ENCODE results near the gene FIZ1. TPM values are rescaled to one million over a fixed set of nuclear protein-coding genes. Genes with fewer than 3 reads are reported as not detected.

The FIZ1 gene
- total RNA-seq, 4 donors from 2014 or later: 4.8 to 11.7 (median 7.9) TPM

DNA sequence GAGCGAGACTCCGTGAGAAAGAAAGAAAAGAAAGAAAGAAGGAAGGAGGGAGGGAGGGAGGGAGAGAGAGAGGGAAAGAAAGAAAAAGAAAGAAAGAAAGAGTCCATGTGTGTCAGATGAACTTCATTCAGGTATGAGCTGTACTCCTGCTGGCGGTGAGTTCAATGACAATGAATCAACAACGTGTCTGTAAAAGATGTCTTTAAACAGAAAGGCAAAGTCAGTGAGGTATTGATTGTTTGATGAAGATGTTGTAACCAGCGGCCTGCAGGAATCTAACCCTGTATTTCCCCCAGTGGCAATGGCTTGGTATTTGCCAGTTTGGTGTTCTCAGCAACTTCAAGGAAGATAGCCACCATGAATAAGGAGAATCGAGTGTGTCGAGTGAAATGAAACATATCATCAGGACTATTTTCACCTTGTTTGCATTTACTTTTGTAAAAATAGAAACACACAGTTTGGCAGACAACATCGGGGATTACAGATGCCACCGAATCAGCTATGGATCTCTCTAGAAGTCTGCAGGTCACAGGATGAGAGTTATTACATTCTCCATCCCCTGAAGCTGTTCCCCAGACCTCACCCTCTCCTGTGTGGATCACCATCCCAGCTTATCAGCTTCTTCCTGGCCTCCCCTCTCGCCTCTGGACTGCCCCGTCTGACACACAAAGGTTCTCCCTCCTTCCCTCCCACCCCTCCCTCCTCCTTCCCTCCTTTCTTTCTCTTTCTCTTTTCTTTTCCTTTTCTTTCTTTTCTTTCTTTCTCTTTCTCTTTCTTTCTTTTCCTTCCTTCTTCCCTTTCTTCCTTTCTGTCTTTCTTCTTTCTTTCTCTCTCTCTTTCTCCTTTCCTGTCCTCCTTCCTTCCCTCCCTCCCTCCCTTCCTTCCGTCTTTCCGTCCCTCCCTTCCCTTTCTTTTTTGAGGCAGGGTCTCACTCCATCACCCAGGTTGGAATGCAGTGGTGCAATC, 45.8 kb downstream of the FIZ1 start:
- Histone ChIP-seq H3K4me1 (peaks cover 0 to 24% (median 4%) of the 10 kb centered on the region in 4 donors), H3K36me3 (no peaks in the 10 kb centered on the region), H3K9me3 (no peaks in the 10 kb centered on the region), H3K27ac (peak overlapping the region in 1 of 4 donors; percentile 19), H3K27me3 (peaks cover 0 to 16% of the 10 kb centered on the region in 2 donors), H3K4me3 (no peak overlapping the region)
- 50 to 53% methylated on average over 13 of the region's 13 CpGs for WGBS, 2 donors
- no peak for DNase-seq (ENCODE audit: low spot score in 2 of 2)
- TF ChIP-seq EP300 (IDR thresholded peaks at IDR 0.05): no peak
- TF ChIP-seq POLR2A (IDR thresholded peaks at IDR 0.05): no peak
- no peak for TF ChIP-seq CTCF (IDR thresholded peaks at IDR 0.05)

DNA sequence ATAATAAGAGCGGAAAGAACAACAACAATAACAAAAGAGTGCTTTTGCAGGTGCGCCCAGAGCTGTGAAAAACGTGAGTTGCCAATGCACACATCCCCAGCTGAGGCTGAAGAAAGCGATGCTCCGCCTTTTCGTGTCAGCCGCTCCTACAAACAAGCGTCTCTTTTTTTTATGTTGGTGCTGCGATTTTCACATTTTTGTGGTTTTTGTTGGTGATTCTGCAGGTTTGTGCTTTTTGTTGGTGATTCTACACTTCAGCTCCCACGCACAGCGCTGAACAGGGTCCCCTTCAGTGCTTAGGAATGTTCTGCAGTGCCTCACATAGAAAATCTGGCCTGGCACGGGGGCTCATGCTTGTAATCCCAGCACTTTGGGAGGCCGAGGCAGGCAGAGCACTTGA, 46.7 kb downstream of the FIZ1 start:
- peaks cover 0 to 21% of the 10 kb centered on the region in 2 donors for H3K27me3 ChIP-seq
- TF ChIP-seq EP300 (IDR thresholded peaks at IDR 0.05) (no peak), POLR2A (IDR thresholded peaks at IDR 0.05) (no peak), CTCF (IDR thresholded peaks at IDR 0.05) (no peak)
- H3K27ac ChIP-seq: peak overlapping the region in 2 of 4 donors; percentile 8 to 19
- H3K4me1 ChIP-seq: peaks cover 0 to 25% (median 4%) of the 10 kb centered on the region in 4 donors
- 42 to 43% methylated on average over 13 of the region's 13 CpGs for WGBS, 2 donors
- DNase-seq (ENCODE audit: low spot score in 2 of 2): no peak
- no peak overlapping the region for H3K4me3 ChIP-seq
- H3K9me3 ChIP-seq: no peaks in the 10 kb centered on the region
- no peaks in the 10 kb centered on the region for H3K36me3 ChIP-seq

DNA sequence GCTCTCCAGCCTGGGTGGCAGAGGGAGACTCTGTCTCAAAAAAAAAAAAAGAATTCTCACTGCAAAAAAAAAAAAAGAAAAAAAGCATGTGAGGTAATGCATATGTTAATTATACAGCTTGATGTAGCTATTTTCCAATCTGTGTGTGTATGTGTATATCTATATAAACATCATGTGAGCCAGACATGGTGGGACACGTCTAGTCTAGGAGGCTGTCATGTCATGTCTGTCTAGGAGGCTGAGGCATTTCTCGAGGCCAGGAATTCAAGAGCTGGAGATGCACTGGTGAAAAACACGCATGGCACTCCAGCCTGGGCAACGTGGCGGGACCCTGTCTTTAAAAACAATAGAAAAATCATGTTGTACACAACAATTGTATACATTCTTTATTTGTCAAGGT, 47.1 kb downstream of the FIZ1 start:
- Histone ChIP-seq H3K27me3 (peaks cover 0 to 25% of the 10 kb centered on the region in 2 donors), H3K36me3 (no peaks in the 10 kb centered on the region), H3K4me3 (no peak overlapping the region), H3K4me1 (peaks cover 0 to 29% (median 4%) of the 10 kb centered on the region in 4 donors), H3K27ac (peak overlapping the region in 1 of 4 donors; percentile 8), H3K9me3 (no peaks in the 10 kb centered on the region)
- TF ChIP-seq EP300 (IDR thresholded peaks at IDR 0.05) (no peak), CTCF (IDR thresholded peaks at IDR 0.05) (no peak), POLR2A (IDR thresholded peaks at IDR 0.05) (no peak)
- 49 to 60% methylated on average over 5 of the region's 5 CpGs for WGBS, 2 donors
- DNase-seq (ENCODE audit: low spot score in 2 of 2): no peak

GRCh38 chr19:55550321-55550650, 49.0 kb downstream of the FIZ1 start:
- peaks cover 0 to 32% (median 4%) of the 10 kb centered on the region in 4 donors for H3K4me1 ChIP-seq
- WGBS, 2 donors: 40 to 47% methylated on average over 7 of the region's 7 CpGs
- TF ChIP-seq CTCF (IDR thresholded peaks at IDR 0.05) (no peak), POLR2A (IDR thresholded peaks at IDR 0.05) (no peak), EP300 (IDR thresholded peaks at IDR 0.05) (no peak)
- H3K9me3 ChIP-seq: no peaks in the 10 kb centered on the region
- H3K27me3 ChIP-seq: peaks cover 0 to 39% of the 10 kb centered on the region in 2 donors
- H3K27ac ChIP-seq: peak overlapping the region in 1 of 4 donors; percentile 42
- DNase-seq (ENCODE audit: low spot score in 2 of 2): no peak
- no peaks in the 10 kb centered on the region for H3K36me3 ChIP-seq
- no peak overlapping the region for H3K4me3 ChIP-seq
